Chondrocyte (in vitro differentiated cells): ENCODE results near the gene CTIF. TPM values are rescaled to one million over a fixed set of nuclear protein-coding genes. Genes with fewer than 3 reads are reported as not detected.

Experiments used
- DNase-seq: peaks from one replicate; pipeline ENCODE4 v3.0.0; 2021; ENCODE audit warnings: mixed read lengths, low spot score
- H3K27ac Mint-ChIP-seq: one replicate; pipeline ENCODE4 v1.8.0; 2021; ENCODE audit warnings: mild to moderate bottlenecking, moderate library complexity, mixed read lengths; ENCODE audit not compliant: unreplicated experiment
- H3K27me3 Mint-ChIP-seq: 2 replicates; pipeline ENCODE4 v1.8.0; 2021; ENCODE audit warnings: low read depth, mixed read lengths
- H3K36me3 Mint-ChIP-seq: 2 replicates; pipeline ENCODE4 v1.8.0; 2021; ENCODE audit warnings: low read depth, mixed read lengths
- H3K4me1 Mint-ChIP-seq: 2 replicates; pipeline ENCODE4 v1.8.0; 2021; ENCODE audit warnings: low read depth, mild to moderate bottlenecking, mixed read lengths
- H3K4me3 Mint-ChIP-seq: one replicate; pipeline ENCODE4 v1.8.0; 2021; ENCODE audit warnings: mild to moderate bottlenecking, moderate library complexity, mixed read lengths; ENCODE audit not compliant: unreplicated experiment
- H3K9me3 Mint-ChIP-seq: 2 replicates; pipeline ENCODE4 v1.8.0; 2021; ENCODE audit warnings: low read depth, mixed read lengths
- total RNA-seq: library from RNA; stranded (reverse); gene quantifications from 3 replicates; pipeline ENCODE4 v1.2.1, GENCODE V29; 2021
- TF ChIP-seq, protein P1 (sequence below): fragments of 200-600 bp; sonication (generic); IDR thresholded peaks from 2 replicates; pipeline ENCODE4 v1.5.0; 2021; ENCODE audit warnings: antibody characterized with exemption, mild to moderate bottlenecking, moderate library complexity

CTIF gene
- total RNA-seq, 1 donor from 2014 or later: 184 TPM

DNA sequence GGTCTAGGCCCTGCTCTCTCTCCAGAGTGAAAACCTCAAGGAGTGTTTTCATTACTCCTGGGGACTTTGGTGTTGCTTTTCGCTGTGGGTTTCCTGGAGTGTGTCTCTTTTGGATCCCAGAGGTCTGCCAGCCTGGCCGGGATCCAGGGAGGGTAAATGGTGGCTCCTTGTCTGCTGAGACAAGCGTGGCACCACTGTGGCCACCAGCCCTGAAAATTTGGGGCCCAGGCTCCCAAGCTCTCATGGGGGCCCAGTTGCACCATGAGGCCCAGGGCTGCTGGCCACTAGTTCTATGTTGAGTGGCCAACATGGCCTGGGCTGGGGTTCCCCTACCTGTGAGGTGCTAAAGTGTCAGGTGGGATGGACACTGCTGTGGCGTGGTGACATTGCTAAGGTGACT, 144.8 kb downstream of the CTIF start:
- Mint-ChIP-seq H3K36me3 (peaks cover 17% of the 10 kb centered on the region), H3K4me3 (no peak overlapping the region), H3K9me3 (no peaks in the 10 kb centered on the region), H3K27me3 (no peaks in the 10 kb centered on the region), H3K27ac (peak overlapping the region; percentile 70), H3K4me1 (peaks cover 51% of the 10 kb centered on the region)
- DNase-seq: peak; percentile 58
- TF ChIP-seq, protein P1, sequence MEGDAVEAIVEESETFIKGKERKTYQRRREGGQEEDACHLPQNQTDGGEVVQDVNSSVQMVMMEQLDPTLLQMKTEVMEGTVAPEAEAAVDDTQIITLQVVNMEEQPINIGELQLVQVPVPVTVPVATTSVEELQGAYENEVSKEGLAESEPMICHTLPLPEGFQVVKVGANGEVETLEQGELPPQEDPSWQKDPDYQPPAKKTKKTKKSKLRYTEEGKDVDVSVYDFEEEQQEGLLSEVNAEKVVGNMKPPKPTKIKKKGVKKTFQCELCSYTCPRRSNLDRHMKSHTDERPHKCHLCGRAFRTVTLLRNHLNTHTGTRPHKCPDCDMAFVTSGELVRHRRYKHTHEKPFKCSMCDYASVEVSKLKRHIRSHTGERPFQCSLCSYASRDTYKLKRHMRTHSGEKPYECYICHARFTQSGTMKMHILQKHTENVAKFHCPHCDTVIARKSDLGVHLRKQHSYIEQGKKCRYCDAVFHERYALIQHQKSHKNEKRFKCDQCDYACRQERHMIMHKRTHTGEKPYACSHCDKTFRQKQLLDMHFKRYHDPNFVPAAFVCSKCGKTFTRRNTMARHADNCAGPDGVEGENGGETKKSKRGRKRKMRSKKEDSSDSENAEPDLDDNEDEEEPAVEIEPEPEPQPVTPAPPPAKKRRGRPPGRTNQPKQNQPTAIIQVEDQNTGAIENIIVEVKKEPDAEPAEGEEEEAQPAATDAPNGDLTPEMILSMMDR: no peak

DNA sequence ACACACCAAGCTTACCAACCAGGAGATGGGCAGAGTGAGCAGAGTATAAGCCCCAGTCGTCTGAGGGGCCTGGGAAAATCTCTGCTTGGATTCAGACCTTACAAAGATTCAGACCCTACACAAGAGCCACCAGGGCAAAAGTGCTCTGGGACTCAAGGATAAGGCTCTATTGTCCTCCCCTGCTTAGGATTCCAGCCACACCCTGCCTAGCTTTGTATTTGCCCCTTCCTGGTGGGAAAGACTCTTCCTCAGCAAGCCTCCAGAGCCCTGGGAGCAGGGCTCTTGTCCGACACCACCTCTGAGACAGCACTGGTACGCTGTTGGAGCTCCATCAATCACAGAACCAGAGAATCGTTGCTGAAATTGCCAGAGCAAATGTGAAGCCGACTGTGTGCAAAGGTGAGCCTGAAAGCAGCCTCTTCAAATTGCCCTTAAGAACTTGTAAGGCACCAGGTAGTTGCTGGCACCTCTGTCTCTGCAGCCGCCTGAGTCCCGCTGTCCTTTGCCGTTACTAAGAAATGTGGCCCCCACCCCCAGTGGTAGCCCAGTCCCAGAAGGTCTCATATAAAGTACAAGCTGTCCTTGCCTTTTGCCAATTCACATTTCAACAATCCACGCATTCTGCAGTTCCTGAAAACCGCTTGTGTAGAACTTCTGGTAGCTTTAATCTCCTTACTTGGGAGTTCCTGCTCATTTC, 148.7 kb downstream of the CTIF start:
- TF ChIP-seq, protein P1: no peak
- H3K27me3 Mint-ChIP-seq: no peaks in the 10 kb centered on the region
- peaks cover 26% of the 10 kb centered on the region for H3K36me3 Mint-ChIP-seq
- H3K4me1 Mint-ChIP-seq: peaks cover 42% of the 10 kb centered on the region
- no peak for DNase-seq
- H3K9me3 Mint-ChIP-seq: no peaks in the 10 kb centered on the region
- H3K27ac Mint-ChIP-seq: no peak overlapping the region
- H3K4me3 Mint-ChIP-seq: no peak overlapping the region

DNA sequence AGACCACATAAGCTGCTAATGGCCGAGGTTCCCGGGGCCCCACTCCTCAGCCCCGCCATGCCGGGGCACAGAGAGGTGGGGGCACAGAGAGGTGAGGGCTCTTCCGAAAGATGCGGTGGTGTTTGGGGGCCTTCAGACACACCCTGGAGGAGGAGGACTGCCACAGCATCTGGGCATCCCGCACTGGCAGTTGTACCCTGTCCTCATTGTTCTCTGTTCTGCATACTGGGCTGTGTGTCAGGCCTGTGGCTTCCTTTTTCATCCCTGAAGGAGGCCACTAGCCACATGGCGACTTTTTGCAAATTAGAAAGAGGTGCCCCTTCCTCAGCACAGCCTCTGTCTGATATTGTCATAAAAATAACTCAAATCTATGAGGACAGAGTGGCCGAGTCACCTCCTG, 150.1 kb downstream of the CTIF start:
- Mint-ChIP-seq H3K27me3 (no peaks in the 10 kb centered on the region), H3K4me3 (no peak overlapping the region), H3K36me3 (peaks cover 29% of the 10 kb centered on the region), H3K9me3 (no peaks in the 10 kb centered on the region), H3K4me1 (peaks cover 39% of the 10 kb centered on the region), H3K27ac (no peak overlapping the region)
- TF ChIP-seq, protein P1: no peak
- peak; percentile 29 for DNase-seq

DNA sequence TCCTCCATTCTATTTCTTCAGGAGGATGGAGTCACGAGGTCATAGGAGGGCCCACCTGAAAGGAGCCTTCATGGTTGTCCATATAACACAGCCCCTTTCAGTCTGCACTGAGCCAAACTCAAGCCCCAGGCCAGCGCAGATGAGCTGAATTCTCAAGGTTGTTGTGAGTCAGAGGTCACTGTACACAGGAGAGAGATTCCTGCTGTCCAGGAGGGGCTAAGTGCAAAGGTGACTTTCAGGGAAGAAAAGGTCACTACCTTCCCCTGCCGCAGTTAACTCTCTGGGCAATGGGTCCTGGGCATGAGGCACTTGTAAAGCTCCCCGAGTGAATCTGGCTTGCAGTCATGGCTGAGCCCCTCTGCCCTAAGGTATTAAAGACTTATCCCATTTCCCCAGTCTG, 150.7 kb downstream of the CTIF start:
- H3K4me1 Mint-ChIP-seq: peaks cover 36% of the 10 kb centered on the region
- peak overlapping the region; percentile 54 for H3K27ac Mint-ChIP-seq
- H3K9me3 Mint-ChIP-seq: no peaks in the 10 kb centered on the region
- DNase-seq: no peak
- TF ChIP-seq, protein P1: no peak
- peaks cover 31% of the 10 kb centered on the region for H3K36me3 Mint-ChIP-seq
- H3K27me3 Mint-ChIP-seq: no peaks in the 10 kb centered on the region
- no peak overlapping the region for H3K4me3 Mint-ChIP-seq

DNA sequence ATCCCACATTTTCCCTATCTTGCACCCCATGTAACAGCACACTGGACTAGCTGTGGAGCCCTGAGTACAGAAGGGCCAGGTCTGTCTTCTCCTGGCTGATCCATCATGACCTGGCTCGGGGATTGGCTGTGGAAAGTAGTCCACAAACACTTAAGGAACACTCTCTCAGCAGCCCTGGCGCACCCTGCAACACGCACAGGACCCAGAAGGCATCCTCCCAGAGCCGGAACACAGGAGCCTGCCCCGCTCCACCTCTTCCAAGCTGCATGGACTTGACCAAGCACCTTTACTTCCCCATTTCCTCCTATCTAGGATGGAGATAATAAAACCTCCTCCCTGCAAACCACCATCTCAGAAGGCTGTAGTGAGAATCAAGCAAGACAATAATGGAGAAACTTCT, 151.7 kb downstream of the CTIF start:
- no peak overlapping the region for H3K4me3 Mint-ChIP-seq
- no peaks in the 10 kb centered on the region for H3K9me3 Mint-ChIP-seq
- TF ChIP-seq, protein P1: no peak
- peaks cover 31% of the 10 kb centered on the region for H3K36me3 Mint-ChIP-seq
- H3K27me3 Mint-ChIP-seq: no peaks in the 10 kb centered on the region
- peak; percentile 81 for DNase-seq
- H3K4me1 Mint-ChIP-seq: peaks cover 31% of the 10 kb centered on the region
- no peak overlapping the region for H3K27ac Mint-ChIP-seq
